Measurements from ENCODE around the gene GRIA3.
A peak's percentile ranks its signal among the peaks of the same experiment; 100 is the strongest.

Gene GRIA3

GRCh38 chrX:123171781-123172180 lies 12.3 kb upstream of the GRIA3 start:
- no peak overlapping the region for H3K9ac ChIP-seq (ENCODE audit: low read length)
- peaks cover 9% of the 10 kb centered on the region for H3K4me1 ChIP-seq (ENCODE audit: control insufficient read depth, insufficient read depth, low read length)
- H3K36me3 ChIP-seq (ENCODE audit: control insufficient read depth, insufficient read depth, low read length), result no peaks in the 10 kb centered on the region
- H3K27me3 ChIP-seq (ENCODE audit: control insufficient read depth, insufficient read depth, low read length), result peaks cover 3% of the 10 kb centered on the region; the same call in 1 of the 2 replicates
- H3K4me3 ChIP-seq (ENCODE audit: low read depth, low read length), result no peak overlapping the region
- no peaks in the 10 kb centered on the region for H3K9me3 ChIP-seq (ENCODE audit: control insufficient read depth, insufficient read depth, low read depth, low read length)
- no peak overlapping the region for H3K27ac ChIP-seq (ENCODE audit: low read depth, low read length)

- Histone ChIP-seq H3K9ac (ENCODE audit: low read length) (no peak overlapping the region), H3K27ac (ENCODE audit: low read depth, low read length) (no peak overlapping the region), H3K4me1 (ENCODE audit: control insufficient read depth, insufficient read depth, low read length) (peaks cover 9% of the 10 kb centered on the region), H3K36me3 (ENCODE audit: control insufficient read depth, insufficient read depth, low read length) (no peaks in the 10 kb centered on the region), H3K27me3 (ENCODE audit: control insufficient read depth, insufficient read depth, low read length) (no peaks in the 10 kb centered on the region; the same call in 1 of the 2 replicates), H3K9me3 (ENCODE audit: control insufficient read depth, insufficient read depth, low read depth, low read length) (no peaks in the 10 kb centered on the region), H3K4me3 (ENCODE audit: low read depth, low read length) (no peak overlapping the region)
These were observed 11.2 kb upstream of the GRIA3 start for GRCh38 chrX:123172869-123173268.

GRCh38 chrX:123173833-123174232 lies 10.2 kb upstream of the GRIA3 start:
- H3K9ac ChIP-seq (ENCODE audit: low read length), result no peak overlapping the region
- H3K4me1 ChIP-seq (ENCODE audit: control insufficient read depth, insufficient read depth, low read length), result peaks cover 9% of the 10 kb centered on the region
- no peak overlapping the region for H3K4me3 ChIP-seq (ENCODE audit: low read depth, low read length)
- H3K36me3 ChIP-seq (ENCODE audit: control insufficient read depth, insufficient read depth, low read length), result no peaks in the 10 kb centered on the region
- no peaks in the 10 kb centered on the region for H3K9me3 ChIP-seq (ENCODE audit: control insufficient read depth, insufficient read depth, low read depth, low read length)
- H3K27ac ChIP-seq (ENCODE audit: low read depth, low read length), result no peak overlapping the region
- no peaks in the 10 kb centered on the region; the same call in 1 of the 2 replicates for H3K27me3 ChIP-seq (ENCODE audit: control insufficient read depth, insufficient read depth, low read length)

GRCh38 chrX:123175366-123176122 lies 8.5 kb upstream of the GRIA3 start:
- Histone ChIP-seq H3K27ac (ENCODE audit: low read depth, low read length) (peak overlapping the region; percentile 17; the same call in 1 of the 2 replicates), H3K4me3 (ENCODE audit: low read depth, low read length) (no peak overlapping the region), H3K27me3 (ENCODE audit: control insufficient read depth, insufficient read depth, low read length) (peaks cover 3% of the 10 kb centered on the region; the same call in 1 of the 2 replicates), H3K4me1 (ENCODE audit: control insufficient read depth, insufficient read depth, low read length) (peaks cover 9% of the 10 kb centered on the region), H3K36me3 (ENCODE audit: control insufficient read depth, insufficient read depth, low read length) (no peaks in the 10 kb centered on the region), H3K9me3 (ENCODE audit: control insufficient read depth, insufficient read depth, low read depth, low read length) (no peaks in the 10 kb centered on the region), H3K9ac (ENCODE audit: low read length) (no peak overlapping the region)

- H3K27ac ChIP-seq (ENCODE audit: low read depth, low read length), result no peak overlapping the region
- no peak overlapping the region for H3K9ac ChIP-seq (ENCODE audit: low read length)
- H3K36me3 ChIP-seq (ENCODE audit: control insufficient read depth, insufficient read depth, low read length), result no peaks in the 10 kb centered on the region
- no peak overlapping the region for H3K4me3 ChIP-seq (ENCODE audit: low read depth, low read length)
- H3K9me3 ChIP-seq (ENCODE audit: control insufficient read depth, insufficient read depth, low read depth, low read length), result no peaks in the 10 kb centered on the region
- peaks cover 51% of the 10 kb centered on the region for H3K27me3 ChIP-seq (ENCODE audit: control insufficient read depth, insufficient read depth, low read length)
- H3K4me1 ChIP-seq (ENCODE audit: control insufficient read depth, insufficient read depth, low read length), result peaks cover 15% of the 10 kb centered on the region
These were observed 2.7 kb upstream of the GRIA3 start for GRCh38 chrX:123181233-123181914.

- peak overlapping the region; percentile 73 for H3K4me3 ChIP-seq (ENCODE audit: low read depth, low read length)
- peak overlapping the region; percentile 49 for H3K9ac ChIP-seq (ENCODE audit: low read length)
- H3K27me3 ChIP-seq (ENCODE audit: control insufficient read depth, insufficient read depth, low read length), result peaks cover 73% of the 10 kb centered on the region
- peaks cover 18% of the 10 kb centered on the region for H3K4me1 ChIP-seq (ENCODE audit: control insufficient read depth, insufficient read depth, low read length)
- no peak overlapping the region for H3K27ac ChIP-seq (ENCODE audit: low read depth, low read length)
- no peaks in the 10 kb centered on the region for H3K9me3 ChIP-seq (ENCODE audit: control insufficient read depth, insufficient read depth, low read depth, low read length)
- no peaks in the 10 kb centered on the region for H3K36me3 ChIP-seq (ENCODE audit: control insufficient read depth, insufficient read depth, low read length)
These were observed 793 bp downstream of the GRIA3 start for GRCh38 chrX:123184866-123185276.

- Histone ChIP-seq H3K4me3 (ENCODE audit: low read depth, low read length) (peak overlapping the region; percentile 73), H3K9me3 (ENCODE audit: control insufficient read depth, insufficient read depth, low read depth, low read length) (no peaks in the 10 kb centered on the region), H3K9ac (ENCODE audit: low read length) (peak overlapping the region; percentile 18), H3K27ac (ENCODE audit: low read depth, low read length) (no peak overlapping the region), H3K27me3 (ENCODE audit: control insufficient read depth, insufficient read depth, low read length) (peaks cover 71% of the 10 kb centered on the region), H3K36me3 (ENCODE audit: control insufficient read depth, insufficient read depth, low read length) (no peaks in the 10 kb centered on the region), H3K4me1 (ENCODE audit: control insufficient read depth, insufficient read depth, low read length) (peaks cover 27% of the 10 kb centered on the region)
These were observed 1.6 kb downstream of the GRIA3 start for GRCh38 chrX:123185721-123186120.

- peaks cover 34% of the 10 kb centered on the region for H3K4me1 ChIP-seq (ENCODE audit: control insufficient read depth, insufficient read depth, low read length)
- H3K9me3 ChIP-seq (ENCODE audit: control insufficient read depth, insufficient read depth, low read depth, low read length), result no peaks in the 10 kb centered on the region
- H3K36me3 ChIP-seq (ENCODE audit: control insufficient read depth, insufficient read depth, low read length), result no peaks in the 10 kb centered on the region
- no peak overlapping the region for H3K4me3 ChIP-seq (ENCODE audit: low read depth, low read length)
- no peak overlapping the region for H3K9ac ChIP-seq (ENCODE audit: low read length)
- H3K27ac ChIP-seq (ENCODE audit: low read depth, low read length), result no peak overlapping the region
- H3K27me3 ChIP-seq (ENCODE audit: control insufficient read depth, insufficient read depth, low read length), result peaks cover 68% of the 10 kb centered on the region
These were observed 2.7 kb downstream of the GRIA3 start for GRCh38 chrX:123186801-123187200.

GRCh38 chrX:123188081-123188480 lies 4.0 kb downstream of the GRIA3 start:
- Histone ChIP-seq H3K9ac (ENCODE audit: low read length) (no peak overlapping the region), H3K36me3 (ENCODE audit: control insufficient read depth, insufficient read depth, low read length) (no peaks in the 10 kb centered on the region), H3K4me1 (ENCODE audit: control insufficient read depth, insufficient read depth, low read length) (peaks cover 29% of the 10 kb centered on the region), H3K9me3 (ENCODE audit: control insufficient read depth, insufficient read depth, low read depth, low read length) (no peaks in the 10 kb centered on the region), H3K27me3 (ENCODE audit: control insufficient read depth, insufficient read depth, low read length) (peaks cover 60% of the 10 kb centered on the region), H3K27ac (ENCODE audit: low read depth, low read length) (no peak overlapping the region), H3K4me3 (ENCODE audit: low read depth, low read length) (no peak overlapping the region)

GRCh38 chrX:123189338-123189737 lies 5.3 kb downstream of the GRIA3 start:
- Histone ChIP-seq H3K4me1 (ENCODE audit: control insufficient read depth, insufficient read depth, low read length) (peaks cover 28% of the 10 kb centered on the region), H3K27ac (ENCODE audit: low read depth, low read length) (no peak overlapping the region), H3K9ac (ENCODE audit: low read length) (no peak overlapping the region), H3K27me3 (ENCODE audit: control insufficient read depth, insufficient read depth, low read length) (peaks cover 56% of the 10 kb centered on the region), H3K9me3 (ENCODE audit: control insufficient read depth, insufficient read depth, low read depth, low read length) (no peaks in the 10 kb centered on the region), H3K4me3 (ENCODE audit: low read depth, low read length) (no peak overlapping the region), H3K36me3 (ENCODE audit: control insufficient read depth, insufficient read depth, low read length) (no peaks in the 10 kb centered on the region)

GRCh38 chrX:123190096-123190495 lies 6.0 kb downstream of the GRIA3 start:
- H3K27me3 ChIP-seq (ENCODE audit: control insufficient read depth, insufficient read depth, low read length), result peaks cover 49% of the 10 kb centered on the region
- no peak overlapping the region for H3K9ac ChIP-seq (ENCODE audit: low read length)
- H3K36me3 ChIP-seq (ENCODE audit: control insufficient read depth, insufficient read depth, low read length), result no peaks in the 10 kb centered on the region
- H3K4me3 ChIP-seq (ENCODE audit: low read depth, low read length), result no peak overlapping the region
- peaks cover 28% of the 10 kb centered on the region for H3K4me1 ChIP-seq (ENCODE audit: control insufficient read depth, insufficient read depth, low read length)
- H3K9me3 ChIP-seq (ENCODE audit: control insufficient read depth, insufficient read depth, low read depth, low read length), result no peaks in the 10 kb centered on the region
- no peak overlapping the region for H3K27ac ChIP-seq (ENCODE audit: low read depth, low read length)
